Measurements from ENCODE around the gene PRDX6.
"Not testable (repeated sequence)": the region's sequence is repeated elsewhere in the genome, so short reads cannot be mapped to it uniquely, and the experiment has no call there.

Gene PRDX6

DNA sequence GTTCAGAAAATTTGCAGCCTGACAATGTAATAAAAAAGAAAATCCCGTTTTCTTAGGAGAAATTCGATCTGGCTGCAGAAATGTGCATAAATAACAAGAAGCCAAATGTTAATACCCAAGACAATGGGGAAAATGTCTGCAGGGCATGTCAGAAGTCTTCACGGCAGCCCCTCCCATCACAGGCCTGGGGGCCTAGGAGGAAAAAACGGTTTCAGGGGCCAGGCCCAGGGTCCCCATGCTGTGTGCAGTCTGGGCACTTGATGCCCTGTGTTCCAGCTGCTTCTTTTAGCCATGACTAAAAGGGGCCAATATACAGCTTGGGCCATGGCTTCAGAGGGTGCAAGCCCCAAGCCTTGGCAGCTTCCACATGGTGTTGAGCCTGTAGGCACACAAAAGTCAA, 6.5 kb upstream of the PRDX6 start:
- DNase-seq: no peak

DNA sequence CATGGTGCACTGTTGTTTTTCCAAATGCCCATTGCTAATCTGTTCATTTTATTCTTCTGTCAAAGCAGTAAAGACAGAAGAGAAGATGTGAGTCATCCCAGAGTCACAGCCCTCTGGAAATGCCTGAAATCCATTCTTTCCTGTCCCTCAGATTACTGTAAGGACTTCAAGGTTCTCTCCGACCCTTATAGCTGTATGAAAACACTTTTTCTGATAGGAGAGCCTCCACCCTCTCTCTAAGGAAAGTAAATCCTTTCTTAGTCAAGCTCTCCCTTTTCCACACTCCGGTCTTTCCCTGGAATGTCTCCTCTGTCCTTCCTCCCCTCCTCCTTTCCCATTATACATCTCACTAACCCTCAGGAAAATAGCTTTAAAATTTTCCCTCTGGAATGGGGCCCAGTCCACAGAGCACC, 3.5 kb upstream of the PRDX6 start:
- no peak for DNase-seq

DNA sequence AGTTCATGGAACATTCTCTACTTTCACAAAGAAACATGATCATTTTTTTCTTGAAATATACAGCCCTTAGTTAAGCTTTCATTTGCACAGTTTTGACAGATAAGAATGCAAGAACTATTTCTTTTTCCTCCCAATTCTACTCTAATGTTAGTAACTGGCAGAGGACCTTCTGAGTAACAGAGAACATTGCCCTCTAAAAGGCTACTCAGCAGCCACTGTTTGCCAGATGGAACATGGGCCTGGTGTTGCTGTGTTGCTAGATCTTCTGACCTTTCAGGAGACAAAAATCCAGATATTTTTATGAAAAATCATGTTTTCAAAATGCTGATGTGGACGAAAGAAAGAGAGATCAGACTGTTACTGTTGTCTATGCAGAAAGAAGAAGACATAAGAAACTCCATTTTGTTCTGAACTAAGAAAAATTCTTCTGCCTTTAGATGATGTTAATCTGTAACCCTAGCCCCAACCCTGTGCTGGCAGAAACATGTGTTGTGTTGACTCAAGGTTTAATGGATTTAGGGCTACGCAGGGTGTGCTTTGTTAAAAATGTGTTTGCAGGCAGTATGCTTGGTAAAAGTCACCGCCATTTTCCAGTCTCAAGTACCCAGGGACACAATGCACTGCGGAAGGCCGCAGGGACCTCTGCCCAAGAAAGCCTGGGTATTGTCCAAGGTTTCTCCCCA, 2.9 kb upstream of the PRDX6 start:
- no peak for DNase-seq

- DNase-seq: not testable (repeated sequence)
These were observed 2.2 kb upstream of the PRDX6 start for GRCh38 chr1:173474780-173475421.

- DNase-seq: no peak
These were observed 1.5 kb upstream of the PRDX6 start for GRCh38 chr1:173475564-173476196.

- DNase-seq: no peak
These were observed 904 bp upstream of the PRDX6 start for GRCh38 chr1:173476197-173476664.

- peak; percentile 88 for DNase-seq
These were observed 360 bp upstream of the PRDX6 start for GRCh38 chr1:173476665-173477285.

GRCh38 chr1:173478094-173478674, 1.0 kb downstream of the PRDX6 start:
- peak; percentile 3 for DNase-seq

- DNase-seq: no peak
These were observed 2.5 kb downstream of the PRDX6 start for GRCh38 chr1:173479649-173480048.

- no peak for DNase-seq
These were observed 4.1 kb downstream of the PRDX6 start for GRCh38 chr1:173481195-173481772.

DNA sequence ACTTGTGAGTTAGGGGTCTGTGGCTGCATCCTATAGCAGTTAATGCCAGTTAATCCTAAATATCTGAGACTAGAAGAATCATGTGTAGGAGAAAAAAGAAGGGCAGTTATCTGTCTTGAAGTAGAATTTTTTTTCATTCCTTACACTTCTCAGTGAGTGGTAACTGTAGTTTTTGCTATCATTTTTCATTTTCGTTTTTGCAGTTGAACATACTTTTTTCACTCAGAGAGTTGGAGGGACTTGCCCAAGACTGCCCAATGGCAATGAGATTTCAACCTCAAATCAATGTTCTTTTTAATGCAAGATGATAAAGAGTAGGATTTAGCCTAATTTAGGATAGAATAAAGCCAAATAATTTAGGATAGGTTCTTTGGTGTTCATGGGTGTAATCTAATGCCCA, 5.5 kb downstream of the PRDX6 start:
- DNase-seq: no peak

DNA sequence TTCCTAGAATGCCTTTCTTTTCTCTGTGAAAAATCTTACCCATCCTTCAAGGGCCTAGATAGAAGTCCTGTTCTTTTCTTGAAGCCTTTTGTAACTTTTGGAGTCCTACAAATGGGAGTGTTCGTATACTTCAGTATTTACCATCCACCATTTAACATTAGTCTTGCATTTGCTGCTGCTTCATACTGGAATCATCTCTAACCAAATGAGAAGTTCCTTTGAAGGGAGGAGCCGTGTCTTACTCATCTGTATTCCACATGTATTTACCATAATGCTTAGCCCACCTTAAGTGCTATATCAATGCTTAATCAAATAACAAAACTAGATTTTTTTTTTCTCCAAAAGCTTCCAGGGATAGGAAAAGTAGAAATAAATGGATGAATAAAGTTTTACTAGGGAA, 7.1 kb downstream of the PRDX6 start:
- DNase-seq: no peak

GRCh38 chr1:173485401-173485800, 8.3 kb downstream of the PRDX6 start:
- DNase-seq: no peak

DNA sequence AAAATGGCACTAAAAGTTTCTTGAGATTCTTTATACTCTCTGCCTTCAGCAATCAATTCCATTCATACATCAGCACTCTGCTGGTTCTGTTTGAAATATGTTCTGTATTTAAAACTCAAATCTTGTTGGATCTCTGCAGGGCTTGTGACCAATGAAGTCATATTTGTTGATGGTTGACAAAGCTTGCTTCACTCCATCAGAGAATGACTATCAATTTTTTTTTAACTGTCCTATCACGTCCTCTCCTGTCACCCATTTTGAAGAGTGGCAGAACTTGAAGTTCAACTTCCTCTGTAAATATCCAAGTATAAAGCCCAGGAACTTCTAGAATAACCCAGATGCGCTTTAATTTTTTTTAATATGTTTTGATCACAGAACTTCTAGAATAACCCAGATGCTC, 10.9 kb downstream of the PRDX6 start:
- DNase-seq: no peak

DNA sequence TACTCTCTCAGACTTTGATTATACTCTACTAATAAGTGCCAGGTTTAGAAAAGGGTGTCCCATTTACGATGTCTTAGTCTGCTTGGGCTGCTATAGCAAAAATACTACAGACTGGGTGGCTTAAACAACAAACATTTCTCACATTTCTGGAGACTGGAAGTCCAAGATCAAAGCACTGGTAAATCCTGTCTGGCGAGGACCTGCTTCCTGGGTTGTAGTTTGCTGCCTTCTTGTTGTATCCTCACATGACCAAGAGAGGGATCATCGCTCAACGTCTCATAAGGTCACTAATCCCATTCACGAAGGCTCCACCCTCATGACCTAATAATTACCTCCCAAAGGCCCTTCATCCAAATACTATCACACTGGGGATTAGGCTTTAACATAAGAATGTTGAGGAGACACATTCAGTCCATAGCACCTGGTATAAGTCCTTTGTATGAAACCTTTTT, 12.0 kb downstream of the PRDX6 start:
- no peak for DNase-seq

DNA sequence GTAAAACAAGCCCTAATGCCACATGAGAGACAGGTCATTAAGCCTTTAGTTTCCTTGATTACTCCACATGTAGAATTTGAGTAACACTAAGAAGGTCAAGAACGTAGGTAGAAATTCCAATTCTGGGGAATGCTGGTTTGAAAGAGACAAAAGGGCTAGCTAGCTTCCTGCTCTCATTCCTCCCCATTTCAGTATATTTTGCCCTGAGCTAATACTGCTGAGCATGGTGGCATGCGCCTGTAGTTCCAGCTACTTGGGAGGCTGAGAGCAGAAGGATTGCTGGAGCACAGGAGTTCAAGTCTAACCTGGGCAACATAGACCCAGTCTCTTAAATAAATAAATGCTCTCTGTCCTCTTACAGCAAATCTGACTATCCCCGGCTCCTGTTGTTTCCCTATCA, 12.8 kb downstream of the PRDX6 start:
- no peak for DNase-seq

- no peak for DNase-seq
These were observed 14.4 kb downstream of the PRDX6 start for GRCh38 chr1:173491508-173491907.

- not testable (repeated sequence) for DNase-seq
These were observed 16.0 kb downstream of the PRDX6 start for GRCh38 chr1:173493125-173493524.

DNA sequence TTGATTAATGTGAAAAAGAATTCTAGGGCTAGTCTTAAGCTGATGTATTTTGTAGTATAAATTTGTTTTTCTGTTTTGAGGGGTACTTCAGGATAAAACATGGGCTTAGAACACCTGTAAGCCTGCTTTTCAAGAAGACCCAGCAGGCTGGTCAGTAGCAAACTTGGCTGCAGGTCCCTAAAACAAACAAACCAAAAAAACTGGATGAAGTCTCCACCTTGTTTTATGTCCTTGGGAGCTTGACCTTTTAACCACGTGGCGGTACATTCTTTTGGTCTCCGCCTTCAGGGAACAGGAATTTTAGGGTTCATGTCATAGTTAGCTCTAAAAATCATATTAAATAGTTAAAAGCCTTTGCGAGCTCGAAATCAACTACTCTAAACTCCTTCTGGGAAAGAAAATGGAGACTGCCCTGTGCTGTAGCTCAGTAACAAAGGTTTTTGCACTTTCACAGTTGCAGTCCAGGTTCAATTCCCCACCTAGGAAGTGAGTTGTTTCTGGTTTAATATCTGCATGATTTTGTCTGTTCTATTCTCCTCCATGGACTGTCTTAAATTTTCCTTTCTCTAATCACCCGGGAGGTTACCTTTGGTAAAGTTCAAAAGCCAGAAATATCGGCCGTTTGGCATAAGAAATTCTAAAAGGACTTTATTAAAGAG, 18.6 kb downstream of the PRDX6 start:
- no peak for DNase-seq

DNA sequence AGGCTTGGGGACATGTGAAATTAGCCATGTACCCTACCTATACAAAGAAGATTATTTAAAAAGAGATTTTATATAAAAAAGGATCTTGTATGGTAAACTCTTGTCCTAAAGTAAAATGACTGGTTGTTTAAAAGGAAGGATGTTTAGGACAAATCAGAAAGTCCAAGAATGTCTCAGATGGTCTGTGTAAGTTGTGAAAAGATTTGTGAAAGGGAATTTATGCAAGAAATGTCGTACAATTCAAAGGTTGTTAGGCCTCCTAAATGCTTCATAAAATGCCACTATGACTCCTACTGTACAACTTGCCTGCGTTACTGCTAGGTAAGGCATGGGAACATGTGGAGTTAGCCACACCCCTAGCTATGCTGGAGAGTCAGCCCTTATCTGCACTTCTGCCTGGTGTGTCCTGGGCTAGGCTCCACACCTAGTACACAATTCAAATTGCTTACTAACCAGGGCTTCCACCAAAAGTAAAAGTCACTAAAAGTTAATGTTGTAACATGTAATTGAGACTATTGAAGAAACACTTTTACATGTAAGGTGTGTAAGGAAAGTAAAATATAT, 19.7 kb downstream of the PRDX6 start:
- no peak for DNase-seq

GRCh38 chr1:173499729-173500128, 22.6 kb downstream of the PRDX6 start:
- DNase-seq: no peak

DNA sequence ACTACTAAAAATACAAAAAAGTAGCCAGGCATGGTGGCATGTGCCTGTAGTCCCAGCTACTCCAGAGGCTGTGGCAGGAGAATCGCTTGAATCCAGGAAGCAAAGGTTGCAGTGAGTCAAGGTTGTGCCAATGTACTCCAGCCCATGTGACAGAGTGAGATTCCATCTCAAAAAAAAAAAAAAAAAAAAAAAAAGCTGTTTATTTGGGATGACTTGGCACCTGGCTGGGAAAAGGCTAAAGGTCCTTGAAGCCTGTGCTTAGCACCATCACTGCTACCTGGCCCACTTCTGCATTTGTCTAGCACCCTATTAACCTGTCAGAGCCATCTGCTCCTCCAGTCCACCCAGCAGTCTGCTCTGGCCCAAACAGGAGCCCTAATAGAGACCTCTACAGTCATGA, 25.0 kb downstream of the PRDX6 start:
- DNase-seq: no peak
